DOHH2 (cell line): ENCODE measurements around the gene PRRT4.

Source experiments
- H3F3A ChIP-seq: fragments of 200-600 bp; sonication (generic), shearing (Covaris generic); 2 replicates; pipeline ENCODE4 v1.6.0; 2016; ENCODE audit warnings: antibody characterized with exemption, mild to moderate bottlenecking; ENCODE audit not compliant: control insufficient read depth, insufficient read depth
- H3K27ac ChIP-seq: fragments of 200-600 bp; sonication (generic); 2 replicates; pipeline ENCODE4 v1.5.1; 2014; ENCODE audit warnings: low read depth, mild to moderate bottlenecking, low read length, moderate library complexity
- H3K27me3 ChIP-seq: fragments of 200-600 bp; sonication (generic); 2 replicates; pipeline ENCODE4 v1.6.1; 2014; ENCODE audit warnings: mild to moderate bottlenecking, low read length, mixed read lengths; ENCODE audit not compliant: control insufficient read depth
- H3K36me3 ChIP-seq: fragments of 200-600 bp; sonication (generic); 2 replicates; pipeline ENCODE4 v1.6.1; 2014; ENCODE audit warnings: mild to moderate bottlenecking, low read length, moderate library complexity, mixed read lengths; ENCODE audit not compliant: control insufficient read depth
- H3K4me1 ChIP-seq: fragments of 200-600 bp; sonication (generic); 2 replicates; pipeline ENCODE4 v1.6.1; 2014; ENCODE audit warnings: mild to moderate bottlenecking, low read length, mixed read lengths; ENCODE audit not compliant: control insufficient read depth
- H3K4me2 ChIP-seq: fragments of 200-600 bp; sonication (generic); 2 replicates; pipeline ENCODE4 v1.6.0; 2014; ENCODE audit warnings: mild to moderate bottlenecking, low read length, moderate library complexity
- H3K4me3 ChIP-seq: fragments of 200-600 bp; sonication (generic); 2 replicates; pipeline ENCODE4 v1.5.1; 2014; ENCODE audit warnings: mild to moderate bottlenecking, low read length, mixed read lengths
- H3K79me2 ChIP-seq: fragments of 200-600 bp; sonication (generic); 2 replicates; pipeline ENCODE4 v1.6.1; 2014; ENCODE audit warnings: mild to moderate bottlenecking, low read length, mixed read lengths; ENCODE audit not compliant: control insufficient read depth
- H3K9me2 ChIP-seq: fragments of 200-600 bp; sonication (generic); replicated peaks from 2 replicates; pipeline ENCODE4 v1.6.1; 2014; ENCODE audit warnings: mild to moderate bottlenecking, low read length, mixed read lengths; ENCODE audit not compliant: control insufficient read depth
- H3K9me3 ChIP-seq: fragments of 200-600 bp; sonication (generic); 2 replicates; pipeline ENCODE4 v1.6.1; 2014; ENCODE audit warnings: antibody characterized with exemption, low read length, mixed read lengths; ENCODE audit not compliant: control insufficient read depth, insufficient read depth
- H4K20me1 ChIP-seq: fragments of 200-600 bp; sonication (generic); 2 replicates; pipeline ENCODE4 v1.6.0; 2014; ENCODE audit warnings: low read depth, mild to moderate bottlenecking, antibody characterized with exemption, low read length, moderate library complexity; ENCODE audit not compliant: control insufficient read depth, insufficient read depth
- EZH2phosphoT487 ChIP-seq: fragments of 200-600 bp; sonication (generic); IDR thresholded peaks from 2 replicates; pipeline ENCODE4 v1.6.1; 2017; ENCODE audit warnings: borderline replicate concordance, mild to moderate bottlenecking, antibody characterized with exemption, low read length, moderate library complexity, mixed read lengths
- TF ChIP-seq, protein P1 (sequence below): fragments of 200-600 bp; sonication (generic); IDR thresholded peaks from one replicate; pipeline ENCODE4 v1.5.1; 2014; ENCODE audit warnings: antibody characterized with exemption, mild to moderate bottlenecking, low read depth, low read length; ENCODE audit not compliant: poor library complexity, severe bottlenecking

Gene PRRT4

DNA sequence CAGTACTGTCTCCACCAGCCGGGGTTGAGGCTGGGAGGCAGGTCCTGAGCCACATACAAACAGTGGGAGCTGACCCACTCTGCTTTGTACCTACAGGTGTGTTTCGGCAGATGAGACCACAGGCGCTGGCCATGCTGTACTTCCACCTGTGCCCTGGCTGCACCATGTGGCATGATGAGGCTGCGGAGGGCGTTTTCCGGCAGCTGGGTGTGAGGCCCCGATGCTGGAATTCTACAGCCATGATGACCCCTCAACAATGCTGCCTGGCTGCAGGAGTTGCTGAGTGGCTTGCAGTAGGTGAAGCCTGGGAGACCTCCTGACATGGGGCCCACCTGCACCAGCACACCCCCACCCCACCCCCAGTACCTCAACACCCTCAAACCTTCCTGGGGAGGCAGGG, 30.3 kb upstream of the PRRT4 start:
- H3K4me1 ChIP-seq, result peaks cover 9% of the 10 kb centered on the region
- H3K79me2 ChIP-seq, result no peaks in the 10 kb centered on the region
- no peaks in the 10 kb centered on the region for H3K9me2 ChIP-seq
- no peak overlapping the region for H3K27ac ChIP-seq
- peaks cover 5% of the 10 kb centered on the region; the same call in 1 of the 2 replicates for H3F3A ChIP-seq
- H3K4me2 ChIP-seq, result no peak overlapping the region
- no peaks in the 10 kb centered on the region for H4K20me1 ChIP-seq
- no peak overlapping the region for H3K4me3 ChIP-seq
- peaks cover 10% of the 10 kb centered on the region for H3K27me3 ChIP-seq
- no peak for TF ChIP-seq EZH2phosphoT487
- TF ChIP-seq, protein P1, sequence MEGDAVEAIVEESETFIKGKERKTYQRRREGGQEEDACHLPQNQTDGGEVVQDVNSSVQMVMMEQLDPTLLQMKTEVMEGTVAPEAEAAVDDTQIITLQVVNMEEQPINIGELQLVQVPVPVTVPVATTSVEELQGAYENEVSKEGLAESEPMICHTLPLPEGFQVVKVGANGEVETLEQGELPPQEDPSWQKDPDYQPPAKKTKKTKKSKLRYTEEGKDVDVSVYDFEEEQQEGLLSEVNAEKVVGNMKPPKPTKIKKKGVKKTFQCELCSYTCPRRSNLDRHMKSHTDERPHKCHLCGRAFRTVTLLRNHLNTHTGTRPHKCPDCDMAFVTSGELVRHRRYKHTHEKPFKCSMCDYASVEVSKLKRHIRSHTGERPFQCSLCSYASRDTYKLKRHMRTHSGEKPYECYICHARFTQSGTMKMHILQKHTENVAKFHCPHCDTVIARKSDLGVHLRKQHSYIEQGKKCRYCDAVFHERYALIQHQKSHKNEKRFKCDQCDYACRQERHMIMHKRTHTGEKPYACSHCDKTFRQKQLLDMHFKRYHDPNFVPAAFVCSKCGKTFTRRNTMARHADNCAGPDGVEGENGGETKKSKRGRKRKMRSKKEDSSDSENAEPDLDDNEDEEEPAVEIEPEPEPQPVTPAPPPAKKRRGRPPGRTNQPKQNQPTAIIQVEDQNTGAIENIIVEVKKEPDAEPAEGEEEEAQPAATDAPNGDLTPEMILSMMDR, result no peak
- peaks cover 46% of the 10 kb centered on the region for H3K36me3 ChIP-seq
- no peaks in the 10 kb centered on the region for H3K9me3 ChIP-seq

DNA sequence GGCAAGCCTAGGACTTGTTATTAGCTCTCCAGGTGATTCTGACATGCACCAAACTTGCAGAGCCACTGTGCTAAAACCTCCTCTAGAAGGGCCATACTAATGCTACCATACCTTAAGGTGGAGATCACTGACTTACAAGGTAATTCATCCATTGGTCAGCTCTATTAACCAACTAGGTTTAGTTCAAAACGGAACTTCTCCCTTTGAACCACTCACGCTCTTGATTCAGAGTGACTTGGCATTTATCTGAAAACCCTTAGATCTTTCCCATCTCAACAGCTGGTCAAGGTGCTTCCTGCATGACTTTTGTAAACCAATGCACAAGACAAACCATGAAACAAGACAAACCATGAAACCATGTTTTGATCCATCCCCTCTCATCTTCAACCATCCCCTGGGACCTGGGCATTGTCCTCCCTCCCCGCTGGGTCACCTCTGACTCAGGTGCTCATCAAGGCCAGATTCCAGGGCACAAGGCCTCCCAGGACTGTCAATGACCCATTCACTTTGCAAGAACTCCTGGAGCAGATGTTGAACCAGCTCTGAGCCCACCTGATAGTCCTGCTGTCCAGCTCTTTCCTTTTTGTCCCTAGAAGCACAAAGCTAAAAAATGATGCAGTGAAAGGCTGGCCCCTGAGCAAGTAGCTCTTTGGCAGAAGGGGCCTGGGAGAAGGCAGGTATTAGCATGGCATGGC, 29.5 kb upstream of the PRRT4 start:
- no peak overlapping the region for H3K4me2 ChIP-seq

DNA sequence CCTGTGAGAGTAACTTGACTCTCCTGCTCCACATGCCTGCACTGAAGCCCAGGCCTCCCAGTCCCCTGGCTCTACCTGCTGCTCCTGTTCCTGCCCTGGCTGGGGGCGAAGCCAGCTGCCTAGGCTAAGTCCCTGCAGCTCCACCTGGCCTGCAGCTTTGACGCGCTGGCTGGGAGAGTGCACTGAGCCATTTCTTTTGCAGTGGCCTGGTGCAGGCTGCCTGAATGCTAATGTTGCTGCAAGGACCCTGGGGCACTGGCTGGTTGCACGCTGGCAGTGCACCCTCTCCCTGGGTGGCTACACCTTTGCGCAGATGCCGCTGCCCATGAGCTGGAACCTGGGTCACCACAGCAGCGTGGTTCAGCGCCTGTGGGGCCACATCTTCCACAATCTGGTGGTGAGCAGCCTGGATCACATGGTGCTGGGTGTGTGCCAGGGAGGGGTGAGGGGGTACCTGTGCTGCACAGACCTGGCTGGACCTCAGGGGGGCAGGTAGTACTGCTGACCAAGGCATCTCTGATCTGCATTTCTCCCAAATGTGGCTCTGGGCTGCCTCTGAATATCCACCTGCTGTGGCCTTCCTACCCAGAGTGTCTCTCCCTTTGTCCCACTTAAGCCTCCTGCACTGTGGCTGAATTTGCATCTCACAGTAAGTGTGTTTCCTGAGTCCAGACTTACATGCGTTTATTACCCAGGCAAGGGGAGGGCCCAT, 28.3 kb upstream of the PRRT4 start:
- Histone ChIP-seq H3K36me3 (peaks cover 25% of the 10 kb centered on the region), H4K20me1 (no peaks in the 10 kb centered on the region), H3K27ac (no peak overlapping the region), H3K27me3 (peaks cover 10% of the 10 kb centered on the region), H3K9me2 (no peaks in the 10 kb centered on the region), H3K4me2 (no peak overlapping the region), H3K4me1 (peaks cover 11% of the 10 kb centered on the region), H3K9me3 (no peaks in the 10 kb centered on the region), H3F3A (peaks cover 5% of the 10 kb centered on the region; the same call in 1 of the 2 replicates), H3K79me2 (no peaks in the 10 kb centered on the region), H3K4me3 (no peak overlapping the region)
- TF ChIP-seq EZH2phosphoT487, result no peak
- TF ChIP-seq, protein P1, result no peak

More for the DNA sequence above, 29.5 kb upstream of the PRRT4 start:
- no peak overlapping the region for H3K27ac ChIP-seq
- no peaks in the 10 kb centered on the region for H3K9me2 ChIP-seq
- no peaks in the 10 kb centered on the region for H3K79me2 ChIP-seq
- TF ChIP-seq, protein P1, result no peak
- TF ChIP-seq EZH2phosphoT487, result no peak
- H3F3A ChIP-seq, result peaks cover 5% of the 10 kb centered on the region; the same call in 1 of the 2 replicates
- no peak overlapping the region for H3K4me3 ChIP-seq
- H3K9me3 ChIP-seq, result no peaks in the 10 kb centered on the region
- peaks cover 38% of the 10 kb centered on the region for H3K36me3 ChIP-seq
- peaks cover 9% of the 10 kb centered on the region for H3K4me1 ChIP-seq
- H3K27me3 ChIP-seq, result peaks cover 10% of the 10 kb centered on the region
- no peaks in the 10 kb centered on the region for H4K20me1 ChIP-seq
